Glomerular endothelial cell (primary cell): ENCODE results near the gene SPTSSB. TPM values are rescaled to one million over a fixed set of nuclear protein-coding genes. Genes with fewer than 3 reads are reported as not detected.

Experiments used
- total RNA-seq: library from RNA; depleted of rRNA; stranded (reverse); fragments of >200 nt; gene quantifications from 2 replicates; pipeline ENCODE4 v1.2.3, GENCODE V29; 2015

SPTSSB gene
- total RNA-seq, 1 donor from 2014 or later, result not detected

Other genes starting within 250 kb of the SPTSSB start
- gene NMD3, start 150.2 kb downstream of the SPTSSB start, total RNA-seq, result 35.4 and 45.8 TPM in 2 replicates
- gene OTOL1, start 125.3 kb upstream of the SPTSSB start, total RNA-seq, result not detected in 2 replicates